ENCODE data around the gene SAP130.

The SAP130 gene

DNA sequence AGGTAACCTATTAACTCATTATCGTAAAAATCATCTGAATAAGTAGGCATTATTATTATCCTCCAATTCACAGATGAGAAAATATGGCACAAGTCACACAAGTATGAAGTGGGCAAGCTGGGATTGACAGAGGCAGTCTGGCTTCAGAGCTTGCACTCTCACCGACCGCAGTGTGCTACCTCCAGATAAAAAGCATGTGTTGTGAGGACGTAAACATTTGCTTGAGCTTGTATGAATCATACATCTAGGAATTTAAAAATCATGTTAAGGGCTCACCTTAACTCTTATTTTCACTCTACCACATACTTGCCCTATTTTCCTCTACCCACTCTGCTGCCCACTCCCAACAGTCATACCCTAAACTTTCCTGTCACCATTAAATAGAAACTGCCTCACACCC lies 76.8 kb downstream of the SAP130 start:
- no peak overlapping the region for H3K4me3 ChIP-seq (ENCODE audit: control insufficient read depth, low read depth, low read length)
- TF ChIP-seq, protein P1, sequence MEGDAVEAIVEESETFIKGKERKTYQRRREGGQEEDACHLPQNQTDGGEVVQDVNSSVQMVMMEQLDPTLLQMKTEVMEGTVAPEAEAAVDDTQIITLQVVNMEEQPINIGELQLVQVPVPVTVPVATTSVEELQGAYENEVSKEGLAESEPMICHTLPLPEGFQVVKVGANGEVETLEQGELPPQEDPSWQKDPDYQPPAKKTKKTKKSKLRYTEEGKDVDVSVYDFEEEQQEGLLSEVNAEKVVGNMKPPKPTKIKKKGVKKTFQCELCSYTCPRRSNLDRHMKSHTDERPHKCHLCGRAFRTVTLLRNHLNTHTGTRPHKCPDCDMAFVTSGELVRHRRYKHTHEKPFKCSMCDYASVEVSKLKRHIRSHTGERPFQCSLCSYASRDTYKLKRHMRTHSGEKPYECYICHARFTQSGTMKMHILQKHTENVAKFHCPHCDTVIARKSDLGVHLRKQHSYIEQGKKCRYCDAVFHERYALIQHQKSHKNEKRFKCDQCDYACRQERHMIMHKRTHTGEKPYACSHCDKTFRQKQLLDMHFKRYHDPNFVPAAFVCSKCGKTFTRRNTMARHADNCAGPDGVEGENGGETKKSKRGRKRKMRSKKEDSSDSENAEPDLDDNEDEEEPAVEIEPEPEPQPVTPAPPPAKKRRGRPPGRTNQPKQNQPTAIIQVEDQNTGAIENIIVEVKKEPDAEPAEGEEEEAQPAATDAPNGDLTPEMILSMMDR (IDR thresholded peaks at IDR 0.05; ENCODE audit: control insufficient read depth, insufficient read depth, low read depth, low read length, missing control alignments): no peak
- no peak for DNase-seq (ENCODE audit: low read depth)

DNA sequence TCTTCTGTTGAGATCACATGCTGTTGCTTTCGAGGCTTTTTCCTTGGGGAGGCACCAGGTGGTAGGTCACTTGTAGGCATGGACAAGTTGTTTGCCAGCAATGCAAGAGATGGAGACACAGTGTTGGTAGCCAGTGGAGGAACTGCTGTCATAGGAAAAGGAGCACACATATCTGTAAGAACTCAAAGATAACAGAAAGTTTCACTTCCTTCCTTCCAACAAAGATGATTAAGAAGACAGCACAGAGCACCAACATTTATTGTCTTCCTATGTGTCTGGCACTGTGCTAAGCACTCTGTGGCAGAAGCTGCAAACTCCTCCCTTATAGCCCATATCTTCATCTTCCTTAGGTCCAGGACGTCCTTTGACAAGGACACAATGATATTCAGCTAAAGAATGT lies 77.6 kb downstream of the SAP130 start:
- TF ChIP-seq, protein P1 (IDR thresholded peaks at IDR 0.05; ENCODE audit: control insufficient read depth, insufficient read depth, low read depth, low read length, missing control alignments): no peak
- no peak for DNase-seq (ENCODE audit: low read depth)
- no peak overlapping the region for H3K4me3 ChIP-seq (ENCODE audit: control insufficient read depth, low read depth, low read length)

DNA sequence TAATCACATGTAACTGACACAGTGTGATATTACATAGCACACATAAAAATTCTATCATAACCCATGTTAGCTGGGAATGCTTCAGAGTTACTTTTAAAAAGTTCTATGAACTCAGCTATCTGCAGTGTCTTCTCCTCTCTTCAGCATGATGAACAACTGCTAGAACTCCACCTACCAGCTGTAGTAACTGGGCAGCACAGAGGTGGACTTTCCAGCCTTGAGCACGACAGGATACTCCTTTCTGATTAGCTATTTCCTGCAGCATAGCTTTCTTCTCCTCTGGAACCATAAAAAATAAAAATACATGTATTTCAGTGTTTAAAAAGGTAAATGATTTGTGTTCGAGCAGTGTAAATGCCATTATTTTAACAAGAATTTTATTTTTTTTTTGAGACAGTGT lies 82.6 kb downstream of the SAP130 start:
- no peak overlapping the region for H3K4me3 ChIP-seq (ENCODE audit: control insufficient read depth, low read depth, low read length)
- TF ChIP-seq, protein P1 (IDR thresholded peaks at IDR 0.05; ENCODE audit: control insufficient read depth, insufficient read depth, low read depth, low read length, missing control alignments): no peak
- DNase-seq (ENCODE audit: low read depth): no peak

DNA sequence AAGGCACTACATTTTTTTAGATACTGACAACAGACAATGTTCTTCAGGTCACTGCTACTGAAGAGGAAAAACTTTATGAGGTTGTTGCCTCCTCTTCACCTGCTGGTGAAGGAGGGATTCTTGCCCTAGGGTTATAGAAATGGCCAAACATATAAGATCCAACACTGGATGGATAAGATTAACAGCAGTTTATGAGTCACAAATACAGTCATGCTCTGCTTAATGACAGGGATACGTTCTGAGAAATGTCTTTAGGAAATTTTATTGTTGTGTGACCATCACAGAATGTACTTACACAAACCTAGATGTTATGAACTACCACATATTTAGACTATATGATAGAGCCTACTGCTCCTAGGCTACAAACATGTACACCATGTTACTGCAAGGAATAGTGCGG lies 84.7 kb downstream of the SAP130 start:
- no peak for DNase-seq (ENCODE audit: low read depth)

DNA sequence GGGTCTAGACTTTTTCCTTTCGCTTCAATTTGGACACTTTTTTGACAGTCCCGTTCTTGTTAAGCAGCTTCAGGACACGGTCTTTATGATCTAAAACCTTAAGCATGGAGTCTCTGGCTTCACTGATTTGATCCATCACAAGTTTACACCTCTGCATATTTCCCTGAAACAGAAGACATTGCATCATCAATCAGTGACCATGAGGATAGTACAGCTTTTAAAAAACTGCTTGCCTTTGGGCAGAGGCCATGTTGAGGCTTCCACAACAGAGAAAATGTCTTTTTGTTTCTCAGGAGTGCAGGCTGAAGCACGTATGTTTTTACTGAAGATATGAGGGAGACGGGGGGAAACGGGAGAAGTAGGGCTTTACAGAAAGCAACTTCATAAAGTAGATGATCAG lies 85.9 kb downstream of the SAP130 start:
- no peak for DNase-seq (ENCODE audit: low read depth)
- TF ChIP-seq, protein P1 (IDR thresholded peaks at IDR 0.05; ENCODE audit: control insufficient read depth, insufficient read depth, low read depth, low read length, missing control alignments): no peak

More for the DNA sequence above, 84.7 kb downstream of the SAP130 start:
- TF ChIP-seq, protein P1 (IDR thresholded peaks at IDR 0.05; ENCODE audit: control insufficient read depth, insufficient read depth, low read depth, low read length, missing control alignments): no peak
- H3K4me3 ChIP-seq (ENCODE audit: control insufficient read depth, low read depth, low read length): no peak overlapping the region

DNA sequence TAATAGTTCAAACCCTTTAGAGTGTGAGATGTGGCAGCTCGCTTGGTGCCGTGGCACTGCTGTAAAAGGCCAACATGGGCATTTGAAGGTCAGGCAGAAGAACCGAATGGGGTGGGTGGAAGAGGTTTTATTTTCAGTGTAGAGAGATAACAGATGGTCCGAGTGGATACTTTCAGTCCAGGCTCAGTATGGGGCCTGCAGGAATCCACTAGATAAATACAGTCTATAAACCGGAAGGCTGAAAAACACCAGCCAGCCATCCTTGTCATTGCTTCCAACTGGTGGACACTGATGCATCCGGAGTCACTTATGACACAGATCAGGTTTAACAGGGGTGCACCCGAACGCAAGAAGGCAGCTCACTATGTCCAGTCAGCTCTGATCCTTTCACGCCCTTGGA lies 86.4 kb downstream of the SAP130 start:
- H3K4me3 ChIP-seq (ENCODE audit: control insufficient read depth, low read depth, low read length): no peak overlapping the region
- TF ChIP-seq, protein P1 (IDR thresholded peaks at IDR 0.05; ENCODE audit: control insufficient read depth, insufficient read depth, low read depth, low read length, missing control alignments): no peak
- DNase-seq (ENCODE audit: low read depth): no peak

More for the DNA sequence above, 85.9 kb downstream of the SAP130 start:
- H3K4me3 ChIP-seq (ENCODE audit: control insufficient read depth, low read depth, low read length): no peak overlapping the region

DNA sequence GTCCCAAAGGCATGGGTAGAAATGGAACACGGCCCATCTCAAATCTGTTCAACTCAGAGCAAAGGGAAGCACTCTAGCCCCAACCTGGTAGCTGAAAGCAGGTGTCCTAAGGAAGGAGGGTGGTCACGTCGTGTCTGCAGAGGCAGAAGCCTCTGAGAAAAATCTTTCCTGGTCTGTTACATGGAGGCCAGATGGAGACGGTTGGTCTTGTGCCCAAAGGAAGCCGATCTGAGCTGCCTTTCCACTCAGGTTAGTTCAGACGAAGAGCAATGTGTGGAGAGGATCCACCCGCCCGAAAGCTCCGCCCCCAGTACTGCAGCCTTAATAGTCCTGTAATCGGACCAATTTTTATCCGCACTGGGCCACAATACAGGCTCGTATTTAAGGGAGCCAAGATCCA lies 87.2 kb downstream of the SAP130 start:
- no peak overlapping the region for H3K4me3 ChIP-seq (ENCODE audit: control insufficient read depth, low read depth, low read length)
- TF ChIP-seq, protein P1 (IDR thresholded peaks at IDR 0.05; ENCODE audit: control insufficient read depth, insufficient read depth, low read depth, low read length, missing control alignments): no peak

More for the DNA sequence above, 87.2 kb downstream of the SAP130 start:
- no peak for DNase-seq (ENCODE audit: low read depth)

All from AG09309 (cell line).